ENCODE results near the gene SLC34A2.

The SLC34A2 gene

GRCh38 chr4:25727711-25728493, 72.3 kb downstream of the SLC34A2 start:
- DNase-seq (ENCODE audit: low spot score) = peak; percentile 39

Data from kidney tubule cell (primary cell).